GM12872 (cell line): ENCODE data around the gene FRMD3.

Experiments used
- TF ChIP-seq, protein P1 (sequence below): IDR thresholded peaks from 3 replicates; pipeline ENCODE4 v1.5.1; 2011; ENCODE audit warnings: low read depth, mild to moderate bottlenecking, low read length, moderate library complexity; ENCODE audit not compliant: insufficient read depth

FRMD3 gene

DNA sequence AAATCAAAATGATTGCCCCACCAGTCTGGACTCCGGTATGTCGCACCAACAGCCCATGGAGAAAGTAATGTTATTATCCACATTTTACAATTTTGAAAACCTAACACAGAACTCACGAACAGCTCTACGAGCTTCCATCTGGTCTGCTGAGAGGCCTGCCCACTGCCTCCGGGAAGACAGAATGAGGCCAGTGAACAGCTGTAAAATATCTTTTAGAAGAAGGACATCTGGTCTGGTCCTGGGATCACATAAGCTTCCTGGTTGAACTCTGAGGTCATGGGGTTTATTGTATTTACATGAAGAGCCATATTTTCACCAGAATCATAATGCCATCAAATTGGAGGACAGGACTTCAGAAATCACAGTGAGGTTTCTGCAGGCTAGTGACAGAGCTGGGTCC, 89.0 kb downstream of the FRMD3 start:
- TF ChIP-seq, protein P1, sequence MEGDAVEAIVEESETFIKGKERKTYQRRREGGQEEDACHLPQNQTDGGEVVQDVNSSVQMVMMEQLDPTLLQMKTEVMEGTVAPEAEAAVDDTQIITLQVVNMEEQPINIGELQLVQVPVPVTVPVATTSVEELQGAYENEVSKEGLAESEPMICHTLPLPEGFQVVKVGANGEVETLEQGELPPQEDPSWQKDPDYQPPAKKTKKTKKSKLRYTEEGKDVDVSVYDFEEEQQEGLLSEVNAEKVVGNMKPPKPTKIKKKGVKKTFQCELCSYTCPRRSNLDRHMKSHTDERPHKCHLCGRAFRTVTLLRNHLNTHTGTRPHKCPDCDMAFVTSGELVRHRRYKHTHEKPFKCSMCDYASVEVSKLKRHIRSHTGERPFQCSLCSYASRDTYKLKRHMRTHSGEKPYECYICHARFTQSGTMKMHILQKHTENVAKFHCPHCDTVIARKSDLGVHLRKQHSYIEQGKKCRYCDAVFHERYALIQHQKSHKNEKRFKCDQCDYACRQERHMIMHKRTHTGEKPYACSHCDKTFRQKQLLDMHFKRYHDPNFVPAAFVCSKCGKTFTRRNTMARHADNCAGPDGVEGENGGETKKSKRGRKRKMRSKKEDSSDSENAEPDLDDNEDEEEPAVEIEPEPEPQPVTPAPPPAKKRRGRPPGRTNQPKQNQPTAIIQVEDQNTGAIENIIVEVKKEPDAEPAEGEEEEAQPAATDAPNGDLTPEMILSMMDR: no peak

DNA sequence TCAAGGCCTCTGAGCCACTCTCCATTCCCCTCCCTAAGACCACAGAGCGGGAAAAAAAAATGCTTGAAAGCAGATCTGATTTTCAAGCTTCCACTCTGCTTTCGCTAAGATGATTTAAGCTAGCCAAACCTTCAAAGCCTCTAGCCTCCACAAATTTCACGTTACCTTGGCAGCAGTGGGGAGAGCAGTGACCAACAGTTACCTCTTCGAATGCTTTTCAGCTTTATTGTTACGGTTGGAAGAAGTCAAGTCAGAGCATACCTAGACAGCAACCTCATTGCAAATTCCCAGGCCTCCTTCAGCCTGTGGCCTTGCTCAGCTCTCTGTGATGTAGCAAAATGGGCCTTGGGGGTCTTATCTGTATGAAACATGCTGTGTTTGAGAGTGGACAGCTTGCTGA, 89.6 kb downstream of the FRMD3 start:
- TF ChIP-seq, protein P1: no peak

GRCh38 chr9:83447351-83447750, 90.8 kb downstream of the FRMD3 start:
- TF ChIP-seq, protein P1: no peak

- TF ChIP-seq, protein P1: no peak
These were observed 92.4 kb downstream of the FRMD3 start for GRCh38 chr9:83445703-83446265.

GRCh38 chr9:83444110-83444509, 94.1 kb downstream of the FRMD3 start:
- TF ChIP-seq, protein P1: no peak

GRCh38 chr9:83441390-83441789, 96.8 kb downstream of the FRMD3 start:
- TF ChIP-seq, protein P1: no peak

- TF ChIP-seq, protein P1: no peak
These were observed 97.6 kb downstream of the FRMD3 start for GRCh38 chr9:83440641-83441040.

DNA sequence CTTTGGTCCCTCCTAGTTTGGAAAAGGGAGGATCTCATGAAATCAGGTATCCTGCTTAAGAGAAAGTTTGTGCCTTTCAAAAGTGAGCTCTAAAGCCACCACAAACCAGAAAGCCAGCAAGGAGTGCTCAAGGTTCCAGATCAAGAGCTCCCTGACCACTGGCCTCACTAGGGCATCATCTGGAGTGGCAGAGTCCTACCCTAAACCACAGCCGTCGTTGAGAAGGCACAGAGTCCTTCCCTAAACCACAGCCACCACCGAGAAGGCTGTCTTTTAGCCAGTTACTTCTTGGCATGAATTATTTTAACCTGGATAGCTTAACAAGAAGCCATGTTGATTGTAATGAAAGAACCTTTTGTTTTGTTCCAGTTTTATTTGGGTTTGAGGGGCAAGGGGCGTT, 102.9 kb downstream of the FRMD3 start:
- TF ChIP-seq, protein P1: no peak
